Adipocyte (in vitro differentiated cells): ENCODE data around the gene NPFFR1.

ENCODE experiments used
- DNase-seq: peaks from one replicate; pipeline ENCODE4 v3.0.0-alpha.2; 2015; ENCODE audit warnings: low read depth
- H3K27me3 ChIP-seq: replicated peaks from 2 replicates; pipeline ENCODE4 v1.7.0; 2013; ENCODE audit warnings: mild to moderate bottlenecking, low read length, moderate library complexity; ENCODE audit not compliant: control insufficient read depth, insufficient read depth
- H3K36me3 ChIP-seq: 2 replicates; pipeline ENCODE4 v1.7.0; 2013; ENCODE audit warnings: low read length, mild to moderate bottlenecking, moderate library complexity; ENCODE audit not compliant: control insufficient read depth, insufficient read depth, severe bottlenecking
- H3K4me1 ChIP-seq: 2 replicates; pipeline ENCODE4 v1.7.0; 2013; ENCODE audit warnings: mild to moderate bottlenecking, low read length, moderate library complexity; ENCODE audit not compliant: control insufficient read depth, insufficient read depth
- H3K4me3 ChIP-seq: 2 replicates; pipeline ENCODE4 v1.7.0; 2013; ENCODE audit warnings: mild to moderate bottlenecking, low read length, moderate library complexity
- H3K9ac ChIP-seq: 2 replicates; pipeline ENCODE4 v1.7.0; 2013; ENCODE audit warnings: mild to moderate bottlenecking, low read length, moderate library complexity
- H3K9me3 ChIP-seq: 2 replicates; pipeline ENCODE4 v1.7.0; 2013; ENCODE audit warnings: mild to moderate bottlenecking, low read length, moderate library complexity; ENCODE audit not compliant: control insufficient read depth

The NPFFR1 gene, protein sequence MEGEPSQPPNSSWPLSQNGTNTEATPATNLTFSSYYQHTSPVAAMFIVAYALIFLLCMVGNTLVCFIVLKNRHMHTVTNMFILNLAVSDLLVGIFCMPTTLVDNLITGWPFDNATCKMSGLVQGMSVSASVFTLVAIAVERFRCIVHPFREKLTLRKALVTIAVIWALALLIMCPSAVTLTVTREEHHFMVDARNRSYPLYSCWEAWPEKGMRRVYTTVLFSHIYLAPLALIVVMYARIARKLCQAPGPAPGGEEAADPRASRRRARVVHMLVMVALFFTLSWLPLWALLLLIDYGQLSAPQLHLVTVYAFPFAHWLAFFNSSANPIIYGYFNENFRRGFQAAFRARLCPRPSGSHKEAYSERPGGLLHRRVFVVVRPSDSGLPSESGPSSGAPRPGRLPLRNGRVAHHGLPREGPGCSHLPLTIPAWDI

DNA sequence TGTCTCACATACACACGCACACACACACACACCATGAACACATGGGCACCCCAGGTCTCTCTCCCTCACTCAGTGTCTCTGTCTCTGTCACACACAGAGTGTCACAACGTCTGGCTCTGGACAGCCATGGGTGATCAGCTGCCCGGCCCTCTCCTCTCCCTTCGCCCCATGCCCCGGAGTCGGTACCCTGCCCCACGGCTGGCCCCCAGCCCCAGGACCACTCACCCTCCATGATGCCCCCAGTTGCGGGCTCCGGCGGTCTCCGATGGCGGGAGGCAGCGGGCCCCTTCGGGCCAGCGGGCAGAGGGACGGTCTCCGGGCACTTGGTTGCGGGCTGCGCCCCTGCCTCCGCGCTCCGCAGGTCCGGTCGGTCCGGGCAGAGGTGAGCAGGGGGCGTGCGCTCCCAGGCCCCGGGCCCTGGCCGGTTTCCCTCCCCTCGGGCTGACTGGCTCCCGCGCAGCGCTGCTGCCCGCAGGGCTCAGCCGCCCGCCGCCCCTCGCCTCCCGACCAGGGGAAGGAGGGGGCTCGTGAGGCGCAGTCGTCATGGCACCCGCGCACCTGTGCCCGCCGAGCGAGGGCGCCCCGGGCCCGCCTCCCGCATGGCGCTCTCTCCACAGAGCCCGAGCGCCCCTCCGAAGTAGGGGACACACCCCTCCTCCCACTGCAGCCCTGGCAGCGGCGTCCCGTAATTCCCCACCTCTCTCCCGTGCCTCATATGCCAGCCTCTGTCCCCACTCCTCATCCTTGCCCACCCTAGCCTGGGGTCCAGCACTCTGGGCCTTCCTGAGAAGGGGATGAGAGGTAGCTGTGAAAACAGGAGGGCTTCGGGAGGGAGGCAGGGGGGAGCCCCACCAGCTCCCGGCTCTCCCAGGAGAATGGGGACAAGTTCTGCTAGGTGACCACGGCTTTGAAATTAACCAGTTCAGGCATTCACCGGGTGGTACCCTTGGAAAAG, at the start of gene NPFFR1:
Gene NPFFR1 (minus strand): TSS at position 560 of the 955 bp plus-strand sequence. CDS start 328 bp downstream, at position 232.
- Histone ChIP-seq H3K9ac (no peak within 1 kb of the TSS), H3K36me3 (no peaks in the 10 kb centered on the region), H3K9me3 (peaks cover 6% of the 10 kb centered on the region), H3K4me3 (no peak within 1 kb of the TSS), H3K4me1 (no peaks in the 10 kb centered on the region), H3K27me3 (peaks cover 79% of the 10 kb centered on the region)
- no peak for DNase-seq

DNA sequence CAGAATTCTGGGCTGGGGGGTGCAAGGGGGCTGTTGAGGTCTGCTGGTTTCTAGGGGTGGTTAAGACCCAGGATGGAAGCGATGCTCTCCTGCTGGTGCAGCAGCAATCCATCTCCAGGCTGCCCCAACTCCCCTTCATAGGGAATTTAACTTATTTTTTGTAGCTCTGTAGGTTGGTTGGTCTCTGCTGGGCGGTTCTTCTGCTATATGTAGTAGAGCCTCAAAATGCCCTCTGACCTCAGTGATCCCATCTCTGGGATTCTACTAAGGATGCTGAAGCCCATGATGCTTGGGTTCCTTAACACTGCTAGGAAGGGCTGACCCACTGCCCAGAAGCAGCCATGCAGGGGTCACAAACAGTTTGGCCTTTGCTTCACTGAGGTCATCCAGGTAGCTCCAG, 49.5 kb upstream of the NPFFR1 start:
- Histone ChIP-seq H3K36me3 (no peaks in the 10 kb centered on the region), H3K27me3 (no peaks in the 10 kb centered on the region), H3K4me3 (no peak overlapping the region), H3K9ac (no peak overlapping the region), H3K9me3 (no peaks in the 10 kb centered on the region), H3K4me1 (peaks cover 28% of the 10 kb centered on the region)
- DNase-seq = no peak

DNA sequence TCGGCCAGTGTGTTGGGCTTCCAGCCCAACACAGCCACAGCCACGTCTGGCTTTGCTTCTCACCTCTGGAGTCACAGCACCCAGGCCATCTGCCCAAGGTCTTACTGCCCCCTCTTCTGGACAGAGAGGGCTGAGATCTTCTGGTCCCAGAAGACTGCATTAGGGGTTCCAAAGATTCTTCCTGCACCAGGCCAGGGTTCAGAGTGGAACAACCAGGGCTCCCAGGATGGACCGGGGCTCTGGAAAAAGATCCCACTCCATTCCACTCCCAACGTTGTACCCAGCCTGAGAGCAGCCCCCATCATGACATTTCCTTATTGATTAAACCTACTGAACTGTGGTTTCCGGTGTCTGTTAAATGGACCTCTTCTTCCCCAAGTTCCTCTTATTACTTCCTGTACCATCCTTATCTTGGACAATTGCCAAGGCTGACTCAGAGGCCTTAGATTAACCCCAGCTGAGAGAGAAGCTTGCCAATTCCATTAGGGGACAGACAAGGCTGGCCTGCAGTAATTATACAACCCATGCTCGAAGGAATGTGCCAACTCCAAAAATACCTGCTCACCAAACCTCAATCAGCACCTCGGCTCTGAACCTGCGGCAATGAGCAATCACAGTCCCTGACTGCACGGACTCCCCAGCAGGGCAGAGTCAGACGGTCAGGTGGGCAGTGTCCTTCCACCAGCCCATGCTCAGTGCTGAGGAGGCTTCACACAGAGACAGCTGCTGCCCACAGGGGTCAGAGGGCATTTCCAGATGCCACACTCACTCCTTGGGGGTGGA, 47.9 kb upstream of the NPFFR1 start:
- Histone ChIP-seq H3K4me1 (peaks cover 28% of the 10 kb centered on the region), H3K27me3 (no peaks in the 10 kb centered on the region), H3K9me3 (no peaks in the 10 kb centered on the region), H3K36me3 (no peaks in the 10 kb centered on the region), H3K4me3 (peak overlapping the region; percentile 33), H3K9ac (no peak overlapping the region)
- peak; percentile 85 for DNase-seq

DNA sequence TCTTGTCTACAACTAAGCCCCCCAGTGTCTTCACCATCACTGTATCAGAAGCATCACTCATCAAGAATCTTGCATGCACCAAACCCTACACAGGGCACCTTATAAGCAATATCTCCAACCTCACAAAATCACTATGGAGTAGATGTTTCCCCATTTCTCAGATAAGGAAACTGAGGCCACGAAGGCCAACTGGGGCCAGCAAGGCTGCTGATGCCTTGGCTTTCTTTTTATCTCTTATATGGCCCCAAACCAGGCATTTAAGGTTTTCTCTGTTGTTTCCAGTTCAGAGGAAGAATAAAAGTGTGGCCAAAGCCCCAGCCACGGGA, 47.3 kb upstream of the NPFFR1 start:
- no peaks in the 10 kb centered on the region for H3K9me3 ChIP-seq
- H3K9ac ChIP-seq = no peak overlapping the region
- no peak for DNase-seq

DNA sequence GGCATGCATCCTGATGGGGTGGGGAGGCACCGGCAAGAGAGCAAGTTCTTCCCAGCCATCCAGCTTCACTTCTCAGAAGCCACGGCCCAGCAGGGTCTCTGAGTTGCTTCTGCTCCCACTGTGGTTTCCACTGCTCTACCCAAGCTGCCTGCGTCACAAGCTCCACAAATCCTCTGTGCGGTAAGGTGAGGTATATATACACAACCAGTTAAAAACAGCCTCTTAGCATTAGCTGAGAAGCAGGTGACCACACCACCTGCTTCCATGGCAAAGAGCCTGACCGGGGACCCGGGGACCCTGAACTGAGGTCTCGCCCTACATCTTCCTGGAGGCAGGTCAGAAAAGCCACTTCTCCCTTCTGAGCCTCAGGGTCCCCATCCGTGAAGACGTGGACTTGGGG, 46.9 kb upstream of the NPFFR1 start:
- Histone ChIP-seq H3K4me3 (no peak overlapping the region), H3K36me3 (no peaks in the 10 kb centered on the region), H3K9me3 (no peaks in the 10 kb centered on the region), H3K4me1 (peaks cover 28% of the 10 kb centered on the region), H3K9ac (no peak overlapping the region), H3K27me3 (no peaks in the 10 kb centered on the region)
- no peak for DNase-seq

More for the DNA sequence above, 47.3 kb upstream of the NPFFR1 start:
- Histone ChIP-seq H3K36me3 (no peaks in the 10 kb centered on the region), H3K27me3 (no peaks in the 10 kb centered on the region), H3K4me3 (no peak overlapping the region), H3K4me1 (peaks cover 28% of the 10 kb centered on the region)

DNA sequence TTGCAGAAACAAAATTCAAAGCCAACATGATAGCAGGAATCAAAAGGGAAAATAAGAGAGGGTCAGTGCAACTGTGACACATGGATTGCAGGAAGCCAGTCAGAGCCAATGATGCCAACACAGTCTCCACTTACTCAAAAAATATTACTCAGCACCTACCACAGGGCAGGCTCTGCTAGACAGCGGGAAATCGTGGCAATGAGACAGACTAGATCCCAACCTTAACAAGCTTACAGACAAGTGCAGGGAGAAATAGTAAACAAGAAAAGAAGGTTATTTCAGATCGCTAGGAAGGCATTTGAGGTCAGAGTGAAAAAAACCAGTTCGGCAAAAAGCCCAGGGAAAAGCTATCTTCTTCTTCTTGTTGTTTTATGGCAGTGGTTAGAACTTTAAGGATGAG, 45.2 kb upstream of the NPFFR1 start:
- Histone ChIP-seq H3K9ac (no peak overlapping the region), H3K4me1 (peaks cover 17% of the 10 kb centered on the region), H3K4me3 (no peak overlapping the region), H3K9me3 (no peaks in the 10 kb centered on the region), H3K36me3 (no peaks in the 10 kb centered on the region), H3K27me3 (no peaks in the 10 kb centered on the region)
- DNase-seq = no peak

DNA sequence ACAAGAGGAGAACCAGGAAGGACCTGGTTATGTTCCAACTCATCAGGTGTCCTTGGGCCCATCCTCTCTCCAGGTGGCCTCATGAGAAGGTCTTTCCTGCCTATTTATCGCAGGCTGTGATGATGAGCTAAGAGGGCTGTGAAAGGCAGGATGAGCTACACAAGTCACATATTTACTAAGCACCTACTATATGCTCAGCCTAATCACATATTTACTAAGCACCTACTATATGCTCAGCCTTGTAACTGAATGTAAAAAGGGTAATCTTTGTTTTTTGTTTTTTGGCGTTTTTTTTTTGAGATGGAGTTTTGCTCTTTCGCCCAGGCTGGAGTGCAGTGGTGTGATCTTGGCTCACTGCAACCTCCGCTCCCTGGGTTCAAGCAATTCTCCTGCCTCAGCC, 44.2 kb upstream of the NPFFR1 start:
- H3K9ac ChIP-seq = no peak overlapping the region
- DNase-seq = no peak
- no peaks in the 10 kb centered on the region for H3K27me3 ChIP-seq

DNA sequence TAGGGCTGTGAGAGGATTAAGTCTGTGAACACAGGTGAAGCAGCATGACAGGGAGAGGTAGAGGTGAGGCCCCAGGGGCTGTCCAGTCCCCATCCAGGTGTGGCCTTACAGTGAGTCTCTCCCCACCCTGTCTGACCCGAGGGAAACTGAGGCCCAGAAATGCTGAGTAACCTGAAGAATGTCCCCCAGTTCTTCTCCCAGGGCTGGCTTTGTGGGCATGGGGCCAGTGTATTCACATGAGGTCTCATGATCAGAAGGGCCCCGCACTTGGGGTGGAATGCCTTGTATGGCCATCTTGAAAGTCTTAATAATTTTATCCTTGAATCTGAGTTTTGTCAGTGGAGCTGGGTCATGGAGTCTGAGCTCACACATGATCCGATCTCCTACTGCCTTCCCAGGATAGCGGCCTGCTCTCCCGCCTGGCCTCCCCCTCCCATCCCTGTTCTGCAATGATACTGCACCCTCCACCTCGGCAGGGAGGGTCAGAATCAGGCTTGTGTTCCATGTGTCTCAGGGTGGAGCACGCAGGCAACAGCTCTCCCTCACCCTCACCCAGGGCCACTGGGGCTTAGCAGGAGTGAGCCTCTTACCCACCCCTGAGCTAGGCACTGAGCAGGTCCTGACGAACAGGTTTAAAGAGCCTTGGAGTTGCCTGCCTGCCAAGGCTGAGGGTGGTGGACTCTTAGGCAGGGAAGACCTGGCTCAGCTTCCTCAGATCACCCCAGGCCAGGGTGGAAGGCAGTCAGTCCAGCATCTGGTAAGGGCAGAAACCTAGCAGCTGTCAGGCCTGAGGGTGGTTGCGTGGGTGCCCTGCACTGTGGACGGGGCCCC, 41.4 kb upstream of the NPFFR1 start:
- no peak for DNase-seq
- no peak overlapping the region for H3K9ac ChIP-seq
- no peak overlapping the region for H3K4me3 ChIP-seq
- H3K9me3 ChIP-seq = no peaks in the 10 kb centered on the region
- H3K27me3 ChIP-seq = no peaks in the 10 kb centered on the region
- H3K36me3 ChIP-seq = no peaks in the 10 kb centered on the region
- H3K4me1 ChIP-seq = peaks cover 12% of the 10 kb centered on the region

More for the DNA sequence above, 44.2 kb upstream of the NPFFR1 start:
- no peaks in the 10 kb centered on the region for H3K36me3 ChIP-seq
- H3K4me1 ChIP-seq = peaks cover 17% of the 10 kb centered on the region
- H3K4me3 ChIP-seq = no peak overlapping the region
- no peaks in the 10 kb centered on the region for H3K9me3 ChIP-seq

DNA sequence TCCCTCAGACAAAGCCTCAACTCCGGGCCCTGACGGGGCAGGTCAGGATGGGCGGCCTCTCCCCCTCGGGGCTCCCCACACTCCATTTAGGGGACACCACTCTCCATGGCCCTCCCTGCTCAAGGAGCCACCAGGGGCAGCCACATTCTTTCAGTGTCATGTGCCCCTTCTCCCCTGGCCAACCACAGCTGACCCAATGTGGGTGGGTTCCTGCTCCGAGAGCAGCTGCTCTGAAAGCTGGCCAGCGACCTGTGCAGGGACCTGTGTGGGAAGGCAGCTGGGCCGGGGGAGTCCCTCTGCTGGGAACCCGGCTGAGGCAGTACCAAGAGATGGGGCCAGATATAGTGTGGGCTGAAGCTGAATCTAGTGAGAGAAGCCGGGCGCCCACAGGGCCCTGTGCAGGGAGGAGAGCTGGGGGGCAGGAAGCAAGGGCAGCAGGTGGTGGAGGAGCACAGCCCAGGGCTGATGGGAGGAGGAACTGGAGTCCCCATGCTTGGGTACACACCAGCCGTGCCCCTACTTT, 40.6 kb upstream of the NPFFR1 start:
- Histone ChIP-seq H3K9ac (no peak overlapping the region), H3K9me3 (no peaks in the 10 kb centered on the region), H3K36me3 (no peaks in the 10 kb centered on the region), H3K4me1 (peaks cover 12% of the 10 kb centered on the region), H3K27me3 (no peaks in the 10 kb centered on the region), H3K4me3 (no peak overlapping the region)
- DNase-seq = no peak

DNA sequence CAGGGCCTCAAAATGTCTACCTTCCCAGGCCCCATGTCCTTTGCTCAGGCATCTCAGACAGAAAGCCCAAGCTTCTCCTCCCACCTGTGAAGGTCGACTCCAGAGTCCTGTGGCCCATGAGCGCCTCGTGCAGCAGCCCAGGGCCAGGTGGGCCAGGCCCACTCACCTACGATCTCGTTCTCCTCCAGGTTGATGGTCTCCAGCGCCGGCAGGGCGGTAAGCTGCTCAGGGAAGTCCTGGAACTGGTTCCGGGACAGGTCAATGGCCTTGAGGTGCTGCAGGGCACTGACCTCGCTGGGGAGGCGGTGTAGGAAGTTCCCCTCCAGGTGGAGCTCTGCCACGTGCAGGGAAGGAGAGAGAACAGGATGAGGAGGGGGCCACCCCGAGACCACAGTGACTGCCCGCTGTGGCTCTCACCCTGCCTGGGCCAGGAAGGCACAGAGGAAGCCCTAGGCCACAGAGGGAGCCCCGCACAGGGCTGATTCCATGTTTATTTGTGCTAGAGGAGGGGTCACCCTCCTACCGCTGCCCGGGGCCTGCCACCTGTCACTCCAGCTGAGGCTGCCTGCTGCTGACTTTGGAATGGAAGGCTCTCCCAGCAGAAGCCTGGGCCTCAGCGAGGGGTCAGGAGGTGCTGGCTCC, 40.0 kb upstream of the NPFFR1 start:
- no peaks in the 10 kb centered on the region for H3K36me3 ChIP-seq
- no peak for DNase-seq
- no peak overlapping the region for H3K9ac ChIP-seq

More for the DNA sequence above, 40.0 kb upstream of the NPFFR1 start:
- Histone ChIP-seq H3K4me1 (peaks cover 8% of the 10 kb centered on the region), H3K4me3 (no peak overlapping the region), H3K9me3 (no peaks in the 10 kb centered on the region), H3K27me3 (no peaks in the 10 kb centered on the region)
